PC-3 (cell line): Measurements from ENCODE around the gene PLAGL2.

Source experiments
- CTCF ChIP-seq: fragments of 300-600 bp; sonication (generic); conservative IDR thresholded peaks from 2 replicates; pipeline ENCODE4 v1.5.1; 2017; ENCODE audit warnings: antibody characterized with exemption, low read depth, mild to moderate bottlenecking, low read length
- EZH2 ChIP-seq: fragments of 300-600 bp; sonication (generic); IDR thresholded peaks from one replicate; pipeline ENCODE4 v1.6.1; 2017; ENCODE audit warnings: antibody characterized with exemption, mild to moderate bottlenecking, low read length; ENCODE audit not compliant: unreplicated experiment

- no peak for TF ChIP-seq EZH2
- no peak for TF ChIP-seq CTCF
These were observed 53.8 kb downstream of the PLAGL2 start for GRCh38 chr20:32153771-32154170.
